Measurements from ENCODE around the gene POLR3E. TPM values are rescaled to one million over a fixed set of nuclear protein-coding genes. Genes with fewer than 3 reads are reported as not detected.

POLR3E gene
- total and polyA plus RNA-seq, 2 donors (not counting 1 experiment from before 2014, with no cell fraction given), result 97.1 to 98.4 TPM

DNA sequence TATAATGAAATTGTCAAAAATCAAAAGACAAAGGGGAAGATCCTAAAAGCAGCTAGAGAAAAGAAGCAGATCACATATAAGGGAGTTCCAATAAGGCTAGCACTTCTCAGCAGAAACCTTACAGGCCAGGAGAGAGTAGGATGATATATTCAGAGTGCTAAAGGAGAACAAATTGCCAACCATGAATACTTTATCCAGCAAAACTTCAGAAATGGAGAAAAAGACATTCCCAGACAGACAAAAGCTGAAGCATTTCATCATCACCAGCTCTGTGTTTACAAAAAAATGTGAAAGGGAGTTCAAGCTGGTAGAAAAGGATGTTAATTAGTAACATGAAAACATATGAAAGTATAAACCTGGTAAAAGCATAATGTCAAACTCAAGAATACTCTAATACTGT, 39.8 kb downstream of the POLR3E start:
- Histone ChIP-seq H3K79me2 (ENCODE audit: control insufficient read depth, insufficient read depth, low read length) (no peaks in the 10 kb centered on the region), H3K9me3 (ENCODE audit: control extremely low read depth in 1 of 3, control insufficient read depth in 2 of 3, insufficient read depth in 1 of 3, low read length in 2 of 3) (peaks cover 5 to 31% (median 19%) of the 10 kb centered on the region in 3 donors), H3K27me3 (replicated peaks in 1 of 4; ENCODE audit: control extremely low read depth in 1 of 4, control insufficient read depth in 3 of 4, insufficient read depth in 4 of 4, low read length in 3 of 4) (no peaks in the 10 kb centered on the region), H3K4me2 (replicated peaks; ENCODE audit: low read depth, low read length, poor library complexity, severe bottlenecking) (no peak overlapping the region), H4K20me1 (ENCODE audit: control insufficient read depth, insufficient read depth, low read length, poor library complexity, severe bottlenecking) (no peaks in the 10 kb centered on the region), H3K9ac (ENCODE audit: low read length) (no peak overlapping the region), H3K4me3 (ENCODE audit: control extremely low read depth in 1 of 5, extremely low read depth in 1 of 5, insufficient read depth in 1 of 5, low read depth in 2 of 5, low read length in 4 of 5) (no peak overlapping the region), H3K4me1 (ENCODE audit: control insufficient read depth in 2 of 2, insufficient read depth in 2 of 2, low read length in 2 of 2) (no peaks in the 10 kb centered on the region), H2AFZ (ENCODE audit: insufficient read depth, low read depth, low read length, poor library complexity, severe bottlenecking) (no peak overlapping the region), H3K36me3 (replicated peaks in 1 of 2; ENCODE audit: control extremely low read depth in 1 of 2, control insufficient read depth in 1 of 2, extremely low read depth in 1 of 2, insufficient read depth in 2 of 2, low read length in 1 of 2) (peaks cover 18 to 40% of the 10 kb centered on the region in 2 experiments), H3K27ac (ENCODE audit: low read length in 2 of 2) (no peak overlapping the region)
- Mint-ChIP-seq H3K4me3 (no peak overlapping the region), H3K4me1 (no peaks in the 10 kb centered on the region), H3K27ac (no peak overlapping the region), H3K9me3 (ENCODE audit: insufficient read depth) (peaks cover 23% of the 10 kb centered on the region), H3K27me3 (no peaks in the 10 kb centered on the region)
- intact Hi-C loops (cut with micrococcal nuclease), result no loop called here
- TF ChIP-seq EZH2 (IDR thresholded peaks at IDR 0.05; ENCODE audit: borderline replicate concordance, insufficient read depth, low read depth, low read length, poor library complexity, severe bottlenecking), result no peak
- TF ChIP-seq, protein P1, sequence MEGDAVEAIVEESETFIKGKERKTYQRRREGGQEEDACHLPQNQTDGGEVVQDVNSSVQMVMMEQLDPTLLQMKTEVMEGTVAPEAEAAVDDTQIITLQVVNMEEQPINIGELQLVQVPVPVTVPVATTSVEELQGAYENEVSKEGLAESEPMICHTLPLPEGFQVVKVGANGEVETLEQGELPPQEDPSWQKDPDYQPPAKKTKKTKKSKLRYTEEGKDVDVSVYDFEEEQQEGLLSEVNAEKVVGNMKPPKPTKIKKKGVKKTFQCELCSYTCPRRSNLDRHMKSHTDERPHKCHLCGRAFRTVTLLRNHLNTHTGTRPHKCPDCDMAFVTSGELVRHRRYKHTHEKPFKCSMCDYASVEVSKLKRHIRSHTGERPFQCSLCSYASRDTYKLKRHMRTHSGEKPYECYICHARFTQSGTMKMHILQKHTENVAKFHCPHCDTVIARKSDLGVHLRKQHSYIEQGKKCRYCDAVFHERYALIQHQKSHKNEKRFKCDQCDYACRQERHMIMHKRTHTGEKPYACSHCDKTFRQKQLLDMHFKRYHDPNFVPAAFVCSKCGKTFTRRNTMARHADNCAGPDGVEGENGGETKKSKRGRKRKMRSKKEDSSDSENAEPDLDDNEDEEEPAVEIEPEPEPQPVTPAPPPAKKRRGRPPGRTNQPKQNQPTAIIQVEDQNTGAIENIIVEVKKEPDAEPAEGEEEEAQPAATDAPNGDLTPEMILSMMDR (IDR thresholded peaks at IDR 0.05), result no peak
- no peak for ATAC-seq (ENCODE audit: low read depth)
- ChIA-PET CTCF (no interaction called here), POLR2A (no interaction called here)
- no peak for DNase-seq

DNA sequence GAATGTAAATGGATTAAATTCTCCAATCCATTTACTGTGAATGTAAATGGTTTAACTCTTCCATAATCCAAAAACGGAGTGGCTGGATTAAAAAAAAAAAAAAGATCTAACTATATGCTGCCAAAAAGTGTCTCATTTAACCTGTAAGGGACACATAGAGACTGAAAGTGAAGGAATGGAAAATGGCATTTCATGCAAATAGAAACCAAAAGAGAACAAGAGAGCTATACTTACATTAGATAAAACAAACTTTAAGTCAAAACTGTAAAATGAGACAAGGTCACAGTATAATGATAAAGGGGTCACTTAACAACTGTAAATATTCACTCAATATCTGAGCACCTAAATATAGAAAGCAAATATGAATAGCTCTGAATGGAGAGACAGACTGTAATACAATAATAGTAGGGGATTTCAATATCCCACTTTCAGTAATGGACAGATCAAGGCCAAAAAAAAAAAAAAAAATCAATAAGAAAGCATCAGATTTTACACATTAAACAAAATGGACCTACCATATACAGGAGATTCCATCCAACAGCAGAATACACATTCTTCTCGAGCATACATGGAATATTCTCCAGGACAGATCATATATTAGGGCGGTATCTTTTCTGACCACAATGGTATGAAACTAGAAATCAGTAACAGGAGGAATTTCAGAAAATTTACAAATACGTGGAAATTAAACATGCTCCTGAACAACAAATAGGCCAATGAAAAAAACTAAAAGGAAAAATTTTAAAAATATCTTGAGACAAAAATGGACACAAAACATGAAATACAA, 40.8 kb downstream of the POLR3E start:
- no peak overlapping the region for H3K27ac ChIP-seq (ENCODE audit: low read length in 2 of 2)
- ChIA-PET CTCF (interaction anchor here (0.7 to 1.4 kb wide), 3 partner anchors 17 to 701 kb away, joined by 3 to 4 read pairs (median 4); no protein-coding TSS in a partner anchor), POLR2A (interaction anchor here (0.7 kb wide), 1 partner anchor 1135 kb away, joined by 4 read pairs; no protein-coding TSS in a partner anchor)

More for the DNA sequence above, 40.8 kb downstream of the POLR3E start:
- no peak overlapping the region for H3K4me2 ChIP-seq (replicated peaks; ENCODE audit: low read depth, low read length, poor library complexity, severe bottlenecking)
- intact Hi-C loops (cut with micrococcal nuclease), result no loop called here
- H3K9me3 ChIP-seq (ENCODE audit: control extremely low read depth in 1 of 3, control insufficient read depth in 2 of 3, insufficient read depth in 1 of 3, low read length in 2 of 3), result peaks cover 5 to 31% (median 19%) of the 10 kb centered on the region in 3 donors
- no peaks in the 10 kb centered on the region for H3K4me1 ChIP-seq (ENCODE audit: control insufficient read depth in 2 of 2, insufficient read depth in 2 of 2, low read length in 2 of 2)
- TF ChIP-seq, protein P1 (IDR thresholded peaks at IDR 0.05), result no peak
- no peak for TF ChIP-seq EZH2 (IDR thresholded peaks at IDR 0.05; ENCODE audit: borderline replicate concordance, insufficient read depth, low read depth, low read length, poor library complexity, severe bottlenecking)
- H2AFZ ChIP-seq (ENCODE audit: insufficient read depth, low read depth, low read length, poor library complexity, severe bottlenecking), result no peak overlapping the region
- H3K79me2 ChIP-seq (ENCODE audit: control insufficient read depth, insufficient read depth, low read length), result no peaks in the 10 kb centered on the region
- H3K4me3 ChIP-seq (ENCODE audit: control extremely low read depth in 1 of 5, extremely low read depth in 1 of 5, insufficient read depth in 1 of 5, low read depth in 2 of 5, low read length in 4 of 5), result no peak overlapping the region
- no peaks in the 10 kb centered on the region for H3K27me3 ChIP-seq (replicated peaks in 1 of 4; ENCODE audit: control extremely low read depth in 1 of 4, control insufficient read depth in 3 of 4, insufficient read depth in 4 of 4, low read length in 3 of 4)
- no peak overlapping the region for H3K4me3 Mint-ChIP-seq
- ATAC-seq (ENCODE audit: low read depth), result no peak
- no CpG with 5 or more reads among the region's 4 CpGs for WGBS (ENCODE audit: insufficient coverage)
- peaks cover 17 to 32% of the 10 kb centered on the region in 2 experiments for H3K36me3 ChIP-seq (replicated peaks in 1 of 2; ENCODE audit: control extremely low read depth in 1 of 2, control insufficient read depth in 1 of 2, extremely low read depth in 1 of 2, insufficient read depth in 2 of 2, low read length in 1 of 2)
- H3K27me3 Mint-ChIP-seq, result no peaks in the 10 kb centered on the region
- peaks cover 23% of the 10 kb centered on the region for H3K9me3 Mint-ChIP-seq (ENCODE audit: insufficient read depth)
- no peak overlapping the region for H3K27ac Mint-ChIP-seq
- DNase-seq, result no peak
- H3K4me1 Mint-ChIP-seq, result no peaks in the 10 kb centered on the region
- no peak overlapping the region for H3K9ac ChIP-seq (ENCODE audit: low read length)
- H4K20me1 ChIP-seq (ENCODE audit: control insufficient read depth, insufficient read depth, low read length, poor library complexity, severe bottlenecking), result no peaks in the 10 kb centered on the region

Data from B cell (primary cell).